Ovary (tissue), 9 donors: ENCODE measurements around the gene TMEM107. TPM values are rescaled to one million over a fixed set of nuclear protein-coding genes. Genes with fewer than 3 reads are reported as not detected.

Experiments used
- DNase-seq, 5 donors: peaks; one replicate each; pipeline ENCODE4 v3.0.0-alpha.2; 2019 to 2020
- H3K27ac ChIP-seq, 2 donors: fragments of 200-600 bp; one replicate each; pipeline versions ENCODE4 v1.5.1 to v1.8.0; 2019 to 2022
- H3K27me3 ChIP-seq: fragments of 200-600 bp; one replicate; pipeline ENCODE4 v1.8.0; 2022
- H3K36me3 ChIP-seq: fragments of 200-600 bp; sonication (generic); one replicate; pipeline ENCODE4 v1.5.1; 2019
- H3K4me1 ChIP-seq: one replicate; pipeline ENCODE4 v1.8.1; 2013; ENCODE audit warnings: mild to moderate bottlenecking, moderate library complexity; ENCODE audit not compliant: insufficient read depth
- H3K4me3 ChIP-seq: fragments of 200-600 bp; sonication (generic); one replicate; pipeline ENCODE4 v1.5.1; 2017
- H3K9me3 ChIP-seq, 2 donors: fragments of 200-600 bp in 1 of 2; sonication (generic) in 1 of 2; one replicate each; pipeline versions ENCODE4 v1.5.1 to v1.8.1; 2013 to 2019; ENCODE audit warnings: mild to moderate bottlenecking in 1 of 2, moderate library complexity in 1 of 2
- CTCF ChIP-seq, 3 donors: fragments of 450-650 bp in 2 of 3; fragments of 200-600 bp in 1 of 3; IDR thresholded peaks; one replicate each; pipeline versions ENCODE4 v1.5.1 to v1.8.0; 2016 to 2022; ENCODE audit warnings: antibody characterized with exemption in 3 of 3, mild to moderate bottlenecking in 1 of 3
- EP300 ChIP-seq: sonication (generic); formaldehyde crosslinking; IDR thresholded peaks from one replicate; pipeline ENCODE4 v1.6.1; 2017; ENCODE audit warnings: antibody characterized with exemption
- POLR2A ChIP-seq: fragments of 450-650 bp; IDR thresholded peaks from one replicate; pipeline ENCODE4 v1.6.1; 2017; ENCODE audit warnings: antibody characterized with exemption, mild to moderate bottlenecking, moderate library complexity
- WGBS, 3 donors: extraction: QIAGEN DNeasy Blood & Tissue Kit in 1 of 3; methylation state at CpG; one replicate each; pipeline versions ENCODE4 v1.1.5 to v1.1.7; 2013 to 2017; 5-methylcytosine and 5-hydroxymethylcytosine counted together
- intact Hi-C, 4 donors: fragments of 100-400 bp; cut with DNase I; formaldehyde crosslinking; loops; one replicate each; pipeline versions ENCODE4 v1.11.0 to v1.15.1; 2022 to 2023
- polyA plus RNA-seq, 2 donors: library from polyadenylated mRNA; stranded (reverse); fragments of 200-250 nt in 1 of 2; fragments of 350-450 nt in 1 of 2; fragmentation: Illumina TruSeq in 1 of 2; extraction: RNeasy Lipid Tissue Mini Kit (QIAGEN cat#74804) in 1 of 2; gene quantifications; one replicate each; pipeline ENCODE4 v1.2.3, GENCODE V29; 2013 to 2014
- total RNA-seq, 7 donors: library from RNA; depleted of rRNA in 2 of 7; stranded (reverse); fragments of >200 nt in 2 of 7; fragmentation: NEBNext Ultra II Directional in 3 of 7; extraction: Animal tissue kit (Norgen Biotek cat#: 25700) in 3 of 7; gene quantifications; one replicate each; pipeline versions ENCODE4 v1.1.0 to v1.2.4, GENCODE V29; 2016 to 2023
- donor health status: DM: no; HTN: no; CAD: no; lungs with moderate emphysema.
- donor health status: DM: no; HTN: no; CAD: no.
- donor health status: Bipolar disorder and iron deficiency.
- donor health status: DM: yes; HTN: yes; CAD: no.
- donor health status: DM: no; HTN: no; CAD: no.
- donor health status: DM: yes; HTN: yes; CAD: no.

The TMEM107 gene
- total and polyA plus RNA-seq, 9 donors = 7.5 to 57.6 (median 10.5) TPM

- DNase-seq = peak in 4 of 5 donors; percentile 58 to 69 (median 66)
- intact Hi-C loops = loop anchor here in 2 of 4 donors (2.0 kb wide), 2 partner anchors 40 to 56 kb away; no protein-coding TSS in a partner anchor
- Histone ChIP-seq H3K4me3 (peak overlapping the region; percentile 77), H3K9me3 (no peaks in the 10 kb centered on the region), H3K27ac (peak overlapping the region; percentile 99 to 100), H3K27me3 (no peaks in the 10 kb centered on the region), H3K36me3 (no peaks in the 10 kb centered on the region), H3K4me1 (peaks cover 16% of the 10 kb centered on the region)
- WGBS, 3 donors = 4 to 12% (median 7%) methylated on average over 23 to 55 of the region's 55 CpGs
- TF ChIP-seq CTCF (IDR thresholded peaks at IDR 0.05) = no peak
- no peak for TF ChIP-seq EP300
- no peak for TF ChIP-seq POLR2A
These were observed 12.9 kb downstream of the TMEM107 start for GRCh38 chr17:8162997-8163977.

GRCh38 chr17:8162233-8162996 is 13.8 kb downstream of the TMEM107 start, which contains the start of gene VAMP2:
VAMP2 (minus strand) TSS chr17:8162948; CDS start chr17:8162879, 69 bp downstream.
- H3K27ac ChIP-seq = peak within 1 kb of the TSS; percentile 99 to 100
- WGBS, 3 donors = 0 to 3% (median 1%) methylated on average over 13 to 75 of the region's 75 CpGs
- intact Hi-C loops = loop anchor here in 2 of 4 donors (2.0 kb wide), 2 partner anchors 40 to 56 kb away; no protein-coding TSS in a partner anchor
- no peaks in the 10 kb centered on the region for H3K27me3 ChIP-seq
- H3K4me1 ChIP-seq = peaks cover 16% of the 10 kb centered on the region
- H3K9me3 ChIP-seq = no peaks in the 10 kb centered on the region
- TF ChIP-seq EP300 = no peak
- TF ChIP-seq POLR2A = peak; percentile 95
- TF ChIP-seq CTCF (IDR thresholded peaks at IDR 0.05) = peak in 2 of 3 donors; percentile 17 to 23
- H3K4me3 ChIP-seq = peak within 1 kb of the TSS; percentile 77
- DNase-seq = peak; percentile 83 to 93 (median 88)
- H3K36me3 ChIP-seq = no peaks in the 10 kb centered on the region

- no peaks in the 10 kb centered on the region for H3K9me3 ChIP-seq
- peak overlapping the region; percentile 77 for H3K4me3 ChIP-seq
- intact Hi-C loops = loop anchor here in 2 of 4 donors (2.0 kb wide), 3 partner anchors 23 to 57 kb away; no protein-coding TSS in a partner anchor
- peaks cover 16% of the 10 kb centered on the region for H3K4me1 ChIP-seq
- H3K36me3 ChIP-seq = no peaks in the 10 kb centered on the region
- peak in 2 of 5 donors; percentile 51 to 57 for DNase-seq
- no peak for TF ChIP-seq CTCF (IDR thresholded peaks at IDR 0.05)
- no peak for TF ChIP-seq POLR2A
- no peak for TF ChIP-seq EP300
- no peaks in the 10 kb centered on the region for H3K27me3 ChIP-seq
- WGBS, 3 donors = 35 to 47% (median 37%) methylated on average over 19 of the region's 19 CpGs
- peak overlapping the region; percentile 99 to 100 for H3K27ac ChIP-seq
These were observed 14.6 kb downstream of the TMEM107 start for GRCh38 chr17:8161289-8162232.
